ENCODE results near the gene TRAK1.

GRCh38 chr3:42214064-42214463 is 122.9 kb downstream of the TRAK1 start:
- TF ChIP-seq BCLAF1 (IDR thresholded peaks at IDR 0.05) (no peak), YY1 (IDR thresholded peaks at IDR 0.05; ENCODE audit: low read depth, low read length) (no peak), ZNF384 (IDR thresholded peaks at IDR 0.05; ENCODE audit: borderline replicate concordance, low read depth, low read length) (no peak)

Measured in GM12878 (cell line).